Measurements from ENCODE around the gene OPA3. TPM values are rescaled to one million over a fixed set of nuclear protein-coding genes. Genes with fewer than 3 reads are reported as not detected.

The OPA3 gene
- total RNA-seq, 1 experiment from 2014 or later = 10.1 TPM

GRCh38 chr19:45506989-45507871 is 77.4 kb downstream of the OPA3 start, which contains the start of gene VASP (continued):
- TF ChIP-seq PREB (CRISPR knock-in tag; IDR thresholded peaks at IDR 0.05; ENCODE audit: borderline replicate concordance) (no peak), IRF1 (CRISPR knock-in tag; IDR thresholded peaks at IDR 0.05) (no peak), ZBTB43 (CRISPR knock-in tag; IDR thresholded peaks at IDR 0.05) (no peak), JUN (CRISPR knock-in tag; IDR thresholded peaks at IDR 0.05) (no peak), ZNF512 (CRISPR knock-in tag; IDR thresholded peaks at IDR 0.05; ENCODE audit: borderline replicate concordance) (no peak)

GRCh38 chr19:45506246-45506988 is 78.2 kb downstream of the OPA3 start:
- Mint-ChIP-seq H3K4me1 (peaks cover 38% of the 10 kb centered on the region), H3K9me3 (no peaks in the 10 kb centered on the region), H3K27me3 (ENCODE audit: low read depth) (no peaks in the 10 kb centered on the region; the same call in 1 of the 2 replicates), H3K27ac (peak overlapping the region; percentile 93), H3K36me3 (no peaks in the 10 kb centered on the region), H3K4me3 (peak overlapping the region; percentile 91)
- peak; percentile 98 for DNase-seq (ENCODE audit: low spot score)
- POLR2A ChIA-PET = interaction anchor here (1.3 kb wide), 1 partner anchor 10 kb away, joined by 3 read pairs; the partner anchor contains the start of gene RTN2
- peak; percentile 70 for ATAC-seq
- CTCF ChIA-PET = interaction anchor here (0.7 to 3.2 kb wide), 5 partner anchors 9 to 104 kb away, joined by 3 to 16 read pairs (median 3); no protein-coding TSS in a partner anchor
- TF ChIP-seq E2F4 (CRISPR knock-in tag; IDR thresholded peaks at IDR 0.05; ENCODE audit: borderline replicate concordance, low read depth) = no peak
- 0 out of 2 replicates have a peak, but pooled peaks have one; percentile 6 for TF ChIP-seq ZNF416 (CRISPR knock-in tag; IDR thresholded peaks at IDR 0.05)
- TF ChIP-seq PREB (CRISPR knock-in tag; IDR thresholded peaks at IDR 0.05; ENCODE audit: borderline replicate concordance) = no peak
- no peak for TF ChIP-seq FOXP4 (CRISPR knock-in tag; IDR thresholded peaks at IDR 0.05)
- no peak for TF ChIP-seq SOX15 (CRISPR knock-in tag; IDR thresholded peaks at IDR 0.05)
- TF ChIP-seq GRHL2 (CRISPR knock-in tag; IDR thresholded peaks at IDR 0.05; ENCODE audit: insufficient replicate concordance, severe bottlenecking) = no peak
- TF ChIP-seq USF1 (CRISPR knock-in tag; IDR thresholded peaks at IDR 0.05) = peak; percentile 73
- TF ChIP-seq ZNF138 (CRISPR knock-in tag; conservative IDR thresholded peaks at IDR 0.05) = no peak
- peak; percentile 89 for TF ChIP-seq PRDM15 (CRISPR knock-in tag; IDR thresholded peaks at IDR 0.05)
- no peak for TF ChIP-seq NR2C2 (CRISPR knock-in tag; IDR thresholded peaks at IDR 0.05)
- 0 out of 2 replicates have a peak, but pooled peaks have one; percentile 22 for TF ChIP-seq GTF2I (CRISPR knock-in tag; conservative IDR thresholded peaks at IDR 0.05)
- TF ChIP-seq SP1 (CRISPR knock-in tag; conservative IDR thresholded peaks at IDR 0.05) = peak; percentile 93
- no peak for TF ChIP-seq ZNF263 (CRISPR knock-in tag; IDR thresholded peaks at IDR 0.05; ENCODE audit: low read depth)

Measured in WTC11 (cell line).